Neural crest cell (in vitro differentiated cells): ENCODE data around the gene ZNHIT2. TPM values are rescaled to one million over a fixed set of nuclear protein-coding genes. Genes with fewer than 3 reads are reported as not detected.

Source experiments
- DNase-seq: peaks from one replicate; pipeline ENCODE4 v3.0.0; 2021; ENCODE audit warnings: low read depth, mixed read lengths, low spot score
- H3K27ac Mint-ChIP-seq: one replicate; pipeline ENCODE4 v1.8.0; 2021; ENCODE audit warnings: mild to moderate bottlenecking, mixed read lengths; ENCODE audit not compliant: unreplicated experiment
- H3K27me3 Mint-ChIP-seq: 2 replicates; pipeline ENCODE4 v1.8.0; 2021; ENCODE audit warnings: low read depth, mild to moderate bottlenecking, mixed read lengths
- H3K36me3 Mint-ChIP-seq: 2 replicates; pipeline ENCODE4 v1.8.0; 2021; ENCODE audit warnings: low read depth, mild to moderate bottlenecking, mixed read lengths
- H3K4me1 Mint-ChIP-seq: 2 replicates; pipeline ENCODE4 v1.8.0; 2021; ENCODE audit warnings: mixed read lengths
- H3K4me3 Mint-ChIP-seq: one replicate; pipeline ENCODE4 v1.8.0; 2021; ENCODE audit warnings: mild to moderate bottlenecking, mixed read lengths
- H3K9me3 Mint-ChIP-seq: 2 replicates; pipeline ENCODE4 v1.8.0; 2021; ENCODE audit warnings: mixed read lengths
- CTCF ChIP-seq: fragments of 200-600 bp; sonication (generic); conservative IDR thresholded peaks from 2 replicates; pipeline ENCODE4 v1.5.0; 2021; ENCODE audit warnings: antibody characterized with exemption, mild to moderate bottlenecking
- total RNA-seq: library from RNA; stranded (reverse); gene quantifications from 2 replicates; pipeline ENCODE4 v1.2.1, GENCODE V29; 2021

The ZNHIT2 gene
- total RNA-seq, 1 donor from 2014 or later: 8.0 TPM

GRCh38 chr11:65159012-65159411 lies 41.5 kb upstream of the ZNHIT2 start:
- no peak for TF ChIP-seq CTCF
- Mint-ChIP-seq H3K27me3 (peaks cover 23% of the 10 kb centered on the region), H3K9me3 (no peaks in the 10 kb centered on the region), H3K27ac (no peak overlapping the region), H3K4me1 (no peaks in the 10 kb centered on the region), H3K36me3 (no peaks in the 10 kb centered on the region), H3K4me3 (no peak overlapping the region)
- DNase-seq: no peak

GRCh38 chr11:65157336-65157735 lies 39.8 kb upstream of the ZNHIT2 start:
- TF ChIP-seq CTCF: no peak
- no peak overlapping the region for H3K27ac Mint-ChIP-seq
- H3K4me1 Mint-ChIP-seq: no peaks in the 10 kb centered on the region
- H3K27me3 Mint-ChIP-seq: peaks cover 36% of the 10 kb centered on the region
- H3K36me3 Mint-ChIP-seq: no peaks in the 10 kb centered on the region
- H3K9me3 Mint-ChIP-seq: no peaks in the 10 kb centered on the region
- no peak overlapping the region for H3K4me3 Mint-ChIP-seq
- no peak for DNase-seq

GRCh38 chr11:65156926-65157325 lies 39.4 kb upstream of the ZNHIT2 start:
- no peak for TF ChIP-seq CTCF
- Mint-ChIP-seq H3K36me3 (no peaks in the 10 kb centered on the region), H3K4me1 (no peaks in the 10 kb centered on the region), H3K27ac (no peak overlapping the region), H3K27me3 (peaks cover 40% of the 10 kb centered on the region), H3K4me3 (no peak overlapping the region), H3K9me3 (no peaks in the 10 kb centered on the region)
- DNase-seq: no peak

- Mint-ChIP-seq H3K36me3 (no peaks in the 10 kb centered on the region), H3K9me3 (no peaks in the 10 kb centered on the region)
Measured at GRCh38 chr11:65156256-65156655, 38.8 kb upstream of the ZNHIT2 start.

GRCh38 chr11:65152122-65152521 lies 34.6 kb upstream of the ZNHIT2 start:
- no peak overlapping the region for H3K4me3 Mint-ChIP-seq
- no peak for DNase-seq
- H3K9me3 Mint-ChIP-seq: no peaks in the 10 kb centered on the region
- H3K27ac Mint-ChIP-seq: no peak overlapping the region
- H3K27me3 Mint-ChIP-seq: peaks cover 29% of the 10 kb centered on the region
- TF ChIP-seq CTCF: no peak
- H3K36me3 Mint-ChIP-seq: no peaks in the 10 kb centered on the region
- H3K4me1 Mint-ChIP-seq: peaks cover 6% of the 10 kb centered on the region

More at GRCh38 chr11:65156256-65156655, 38.8 kb upstream of the ZNHIT2 start:
- no peak overlapping the region for H3K27ac Mint-ChIP-seq
- H3K27me3 Mint-ChIP-seq: peaks cover 46% of the 10 kb centered on the region
- no peaks in the 10 kb centered on the region for H3K4me1 Mint-ChIP-seq
- DNase-seq: no peak
- H3K4me3 Mint-ChIP-seq: no peak overlapping the region
- no peak for TF ChIP-seq CTCF
